GM04504 (cell line): ENCODE measurements around the gene OBI1.

ENCODE experiments used
- DNase-seq: peaks from one replicate; pipeline ENCODE4 v3.0.0-alpha.2; 2012; ENCODE audit warnings: low read depth

The OBI1 gene

GRCh38 chr13:78658630-78659449 lies at the start of gene OBI1:
OBI1 (minus strand) TSS chr13:78659155; CDS start chr13:78659120, 35 bp downstream.
- DNase-seq: peak; percentile 71

GRCh38 chr13:78701383-78701782 lies 42.4 kb upstream of the OBI1 start:
- DNase-seq: no peak

- no peak for DNase-seq
These were observed 41.4 kb upstream of the OBI1 start for GRCh38 chr13:78700121-78700910.

DNA sequence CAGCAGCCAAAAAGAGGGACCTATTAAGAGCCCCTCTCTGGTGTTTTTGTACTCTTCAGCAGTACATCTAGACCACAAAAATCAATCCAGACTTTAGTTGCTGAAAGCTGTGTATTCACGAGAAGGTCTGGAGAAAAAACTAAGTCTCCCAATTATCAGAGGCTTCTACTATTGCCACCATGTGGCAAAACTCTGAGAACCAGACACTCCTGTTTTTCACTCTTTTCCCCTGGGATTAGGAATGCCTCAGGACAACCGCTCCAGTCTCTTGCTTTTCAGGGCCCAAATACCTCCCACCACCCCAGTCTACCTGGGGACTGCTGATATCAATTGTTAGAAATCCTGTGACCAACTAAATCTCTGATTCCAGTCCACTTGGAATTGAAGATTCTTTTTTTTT lies 30.1 kb upstream of the OBI1 start:
- DNase-seq: no peak

GRCh38 chr13:78686461-78686860 lies 27.5 kb upstream of the OBI1 start:
- DNase-seq: no peak

GRCh38 chr13:78680576-78681350 lies 21.8 kb upstream of the OBI1 start:
- DNase-seq: no peak

GRCh38 chr13:78680115-78680561 lies 21.2 kb upstream of the OBI1 start:
- no peak for DNase-seq

DNA sequence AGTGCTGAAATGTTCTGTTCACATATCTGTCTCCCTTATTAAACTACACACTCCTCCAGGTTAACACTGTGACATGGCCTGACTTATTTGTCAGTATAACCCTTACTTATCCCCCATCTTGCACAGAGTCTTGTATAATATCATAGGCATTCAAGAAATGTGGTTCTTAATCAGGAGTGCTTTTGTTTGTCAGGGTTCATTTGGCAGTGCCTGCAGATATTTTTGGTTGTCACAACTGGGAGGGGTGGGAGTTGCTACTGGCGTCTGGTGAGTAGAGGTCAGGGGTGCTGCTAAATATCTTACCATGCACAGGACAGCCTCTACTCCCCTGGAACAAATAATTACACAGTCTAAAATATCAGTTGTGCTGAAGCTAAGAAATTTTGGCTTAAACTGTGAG lies 20.4 kb upstream of the OBI1 start:
- no peak for DNase-seq

DNA sequence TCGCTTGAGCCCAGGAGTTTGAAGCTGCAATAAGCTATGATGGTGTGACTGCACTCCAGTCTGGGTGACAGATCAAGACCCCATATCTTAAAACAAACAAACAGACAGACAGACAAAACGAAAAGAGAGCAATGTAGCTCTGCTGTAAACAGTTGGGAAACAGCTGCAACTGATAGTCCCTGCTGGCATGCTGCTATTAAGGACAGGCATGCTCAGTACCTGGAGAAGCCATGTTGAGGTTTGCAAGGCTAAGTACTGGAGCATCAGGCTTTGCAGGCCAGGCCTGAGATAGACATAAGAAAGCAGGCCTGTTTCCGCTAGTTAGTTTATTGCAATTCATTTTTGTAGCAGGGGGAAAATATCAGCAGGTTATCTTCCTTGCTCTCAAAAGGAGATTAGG lies 16.2 kb upstream of the OBI1 start:
- DNase-seq: no peak

DNA sequence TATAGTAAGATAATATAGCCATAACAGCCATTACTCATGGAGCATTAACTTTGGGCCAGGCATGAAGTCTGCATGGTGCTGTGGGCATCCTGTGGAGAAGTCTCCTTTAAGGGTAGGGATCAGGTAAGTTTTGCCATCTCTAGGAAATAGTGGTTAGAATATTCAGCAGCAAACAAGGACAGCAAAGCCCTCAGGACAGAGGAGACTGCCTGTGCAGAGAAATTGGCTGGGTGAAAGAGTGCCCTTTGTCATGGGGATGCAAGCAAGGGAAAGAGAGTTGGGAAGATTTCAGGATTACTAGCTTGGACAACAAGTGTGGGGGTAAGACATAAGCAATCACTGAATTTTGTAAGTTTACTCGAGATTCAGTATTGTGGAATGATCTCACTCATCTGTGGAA lies 15.7 kb upstream of the OBI1 start:
- DNase-seq: no peak

DNA sequence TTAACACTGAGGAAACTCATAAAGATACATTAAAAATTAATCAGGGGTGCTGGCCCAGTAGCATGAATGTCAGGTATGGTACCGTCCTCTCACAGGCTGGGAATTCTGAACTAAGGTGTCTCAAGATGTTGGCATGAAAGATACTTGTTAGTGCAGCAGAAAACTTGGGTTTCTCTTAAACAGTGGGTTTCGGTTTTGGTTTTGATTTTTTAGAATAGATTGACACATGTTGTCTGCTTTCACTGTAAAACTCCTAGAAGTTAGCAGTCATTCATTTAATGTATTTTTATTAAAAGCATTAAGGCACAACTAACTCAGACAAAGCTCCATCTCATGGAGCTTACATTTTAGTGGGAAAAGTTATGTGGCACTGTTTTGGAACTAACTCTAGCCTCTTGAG lies 3.5 kb upstream of the OBI1 start:
- DNase-seq: no peak

- no peak for DNase-seq
These were observed 1.5 kb upstream of the OBI1 start for GRCh38 chr13:78660495-78660857.

GRCh38 chr13:78659732-78660494 lies 958 bp upstream of the OBI1 start:
- no peak for DNase-seq

DNA sequence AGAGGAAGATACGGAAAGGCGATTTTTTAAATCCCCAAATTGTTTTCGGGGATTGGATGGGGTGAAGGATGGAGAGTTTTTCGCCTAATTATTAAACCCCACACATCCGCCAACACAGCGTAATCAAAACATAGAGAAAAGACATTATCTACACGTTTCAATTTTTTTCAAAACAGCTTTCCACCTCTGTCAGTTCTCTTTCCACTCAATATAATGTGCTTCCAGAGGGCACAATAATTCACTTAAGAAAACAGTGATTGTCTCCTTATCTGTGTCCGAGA lies 435 bp upstream of the OBI1 start:
- DNase-seq: no peak

GRCh38 chr13:78657699-78658629 lies 991 bp downstream of the OBI1 start:
- no peak for DNase-seq

- DNase-seq: no peak
These were observed 3.0 kb downstream of the OBI1 start for GRCh38 chr13:78655906-78656305.

- no peak for DNase-seq
These were observed 3.9 kb downstream of the OBI1 start for GRCh38 chr13:78655007-78655406.

DNA sequence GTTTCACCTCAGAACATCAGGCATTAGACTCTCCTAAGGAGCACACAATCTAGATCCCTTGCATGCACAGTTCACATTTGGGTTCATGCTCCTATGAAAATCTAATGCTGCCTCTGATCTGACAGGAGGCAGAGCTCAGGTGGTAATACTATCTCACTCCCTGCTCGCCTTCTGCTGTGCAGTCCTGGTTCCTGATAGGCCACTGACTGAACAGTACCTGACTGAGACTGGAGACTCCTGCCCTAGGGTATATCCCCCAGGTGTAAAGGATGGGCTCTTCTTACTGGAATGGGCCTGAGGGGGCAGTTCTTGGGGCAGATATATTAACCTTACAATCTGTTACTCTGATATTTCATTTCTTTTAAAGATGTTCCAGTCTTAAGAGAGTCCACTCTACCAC lies 6.3 kb downstream of the OBI1 start:
- DNase-seq: no peak

- DNase-seq: no peak
These were observed 8.3 kb downstream of the OBI1 start for GRCh38 chr13:78650717-78651083.

GRCh38 chr13:78649997-78650716 lies 8.8 kb downstream of the OBI1 start:
- DNase-seq: no peak
